ENCODE measurements around the gene NUP62CL.

Gene NUP62CL, protein sequence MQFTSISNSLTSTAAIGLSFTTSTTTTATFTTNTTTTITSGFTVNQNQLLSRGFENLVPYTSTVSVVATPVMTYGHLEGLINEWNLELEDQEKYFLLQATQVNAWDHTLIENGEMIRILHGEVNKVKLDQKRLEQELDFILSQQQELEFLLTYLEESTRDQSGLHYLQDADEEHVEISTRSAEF

GRCh38 chrX:107205770-107206696 lies at the start of gene NUP62CL, which contains the start of gene DNAAF6:
TSS of gene NUP62CL (minus strand) at chrX:107206433. CDS start at chrX:107175146, 31,287 bp downstream.
TSS of gene DNAAF6 (plus strand) at chrX:107206611. CDS start at chrX:107212876, 6,265 bp downstream.
- DNase-seq (ENCODE audit: low read depth), result peak; percentile 62
- TF ChIP-seq CTCF (IDR thresholded peaks at IDR 0.05; ENCODE audit: control insufficient read depth, extremely low read depth, insufficient read depth), result no peak
- H3K4me3 ChIP-seq (ENCODE audit: low read depth, low read length), result peak within 1 kb of the TSS; percentile 76

- no peak overlapping the region for H3K4me3 ChIP-seq (ENCODE audit: low read depth, low read length)
- DNase-seq (ENCODE audit: low read depth), result no peak
- no peak for TF ChIP-seq CTCF (IDR thresholded peaks at IDR 0.05; ENCODE audit: control insufficient read depth, extremely low read depth, insufficient read depth)
Observed at GRCh38 chrX:107228486-107228819, 22.2 kb upstream of the NUP62CL start.

DNA sequence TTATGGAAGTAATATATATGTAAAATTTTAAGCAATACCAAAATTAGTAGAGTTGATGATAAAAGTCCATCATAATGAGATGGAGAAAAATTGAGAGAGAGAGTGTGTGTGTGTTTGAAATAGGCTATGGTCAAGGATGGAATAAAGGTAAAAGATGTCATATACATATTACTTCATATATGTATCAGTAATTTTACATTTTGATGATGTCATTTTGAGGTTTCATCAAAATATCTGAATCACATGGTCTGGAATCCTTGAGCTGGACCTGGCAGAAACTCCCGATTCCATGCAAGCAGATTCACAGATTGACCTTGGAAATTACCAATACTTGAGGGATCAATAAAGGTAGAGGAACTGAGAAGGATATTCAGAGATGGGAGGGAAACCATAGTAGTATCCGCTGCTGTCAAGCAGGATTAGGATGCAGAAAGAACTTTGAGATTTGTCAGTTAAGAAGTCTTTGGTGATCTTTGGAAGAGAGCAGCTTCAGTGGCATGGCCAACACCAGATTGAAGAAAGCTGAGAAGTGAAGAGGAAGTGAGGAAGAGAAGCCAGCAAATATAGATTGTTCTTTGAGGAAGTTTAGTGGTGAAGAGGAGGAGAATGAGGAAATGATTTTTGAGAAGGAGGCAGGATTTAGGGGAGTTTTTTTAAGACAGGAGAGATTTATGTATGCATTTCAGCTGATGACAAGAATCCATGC lies 21.7 kb upstream of the NUP62CL start:
- no peak for TF ChIP-seq CTCF (IDR thresholded peaks at IDR 0.05; ENCODE audit: control insufficient read depth, extremely low read depth, insufficient read depth)
- no peak overlapping the region for H3K4me3 ChIP-seq (ENCODE audit: low read depth, low read length)
- no peak for DNase-seq (ENCODE audit: low read depth)

- no peak overlapping the region for H3K4me3 ChIP-seq (ENCODE audit: low read depth, low read length)
- TF ChIP-seq CTCF (IDR thresholded peaks at IDR 0.05; ENCODE audit: control insufficient read depth, extremely low read depth, insufficient read depth), result no peak
- DNase-seq (ENCODE audit: low read depth), result no peak
Observed at GRCh38 chrX:107226757-107227156, 20.5 kb upstream of the NUP62CL start.

GRCh38 chrX:107213477-107213876 lies 7.2 kb upstream of the NUP62CL start:
- no peak for DNase-seq (ENCODE audit: low read depth)
- H3K4me3 ChIP-seq (ENCODE audit: low read depth, low read length), result no peak overlapping the region
- no peak for TF ChIP-seq CTCF (IDR thresholded peaks at IDR 0.05; ENCODE audit: control insufficient read depth, extremely low read depth, insufficient read depth)

- no peak for DNase-seq (ENCODE audit: low read depth)
- TF ChIP-seq CTCF (IDR thresholded peaks at IDR 0.05; ENCODE audit: control insufficient read depth, extremely low read depth, insufficient read depth), result no peak
- no peak overlapping the region for H3K4me3 ChIP-seq (ENCODE audit: low read depth, low read length)
Observed at GRCh38 chrX:107207943-107208342, 1.7 kb upstream of the NUP62CL start.
